Parietal lobe (tissue), 2 donors: ENCODE data around the gene L3MBTL4. TPM values are rescaled to one million over a fixed set of nuclear protein-coding genes. Genes with fewer than 3 reads are reported as not detected.

ENCODE experiments used
- small RNA-seq: library from RNA; depleted of rRNA; stranded (forward); fragments of <200 nt; gene quantifications from one replicate; pipeline ENCODE3, GENCODE V24; 2014; ENCODE audit warnings: low replicate concordance
- total RNA-seq: library from RNA; depleted of rRNA; stranded (reverse); fragments of >200 nt; gene quantifications from one replicate; pipeline ENCODE4 v1.2.3, GENCODE V29; 2014

The L3MBTL4 gene
- 13.1 TPM for total RNA-seq

DNA sequence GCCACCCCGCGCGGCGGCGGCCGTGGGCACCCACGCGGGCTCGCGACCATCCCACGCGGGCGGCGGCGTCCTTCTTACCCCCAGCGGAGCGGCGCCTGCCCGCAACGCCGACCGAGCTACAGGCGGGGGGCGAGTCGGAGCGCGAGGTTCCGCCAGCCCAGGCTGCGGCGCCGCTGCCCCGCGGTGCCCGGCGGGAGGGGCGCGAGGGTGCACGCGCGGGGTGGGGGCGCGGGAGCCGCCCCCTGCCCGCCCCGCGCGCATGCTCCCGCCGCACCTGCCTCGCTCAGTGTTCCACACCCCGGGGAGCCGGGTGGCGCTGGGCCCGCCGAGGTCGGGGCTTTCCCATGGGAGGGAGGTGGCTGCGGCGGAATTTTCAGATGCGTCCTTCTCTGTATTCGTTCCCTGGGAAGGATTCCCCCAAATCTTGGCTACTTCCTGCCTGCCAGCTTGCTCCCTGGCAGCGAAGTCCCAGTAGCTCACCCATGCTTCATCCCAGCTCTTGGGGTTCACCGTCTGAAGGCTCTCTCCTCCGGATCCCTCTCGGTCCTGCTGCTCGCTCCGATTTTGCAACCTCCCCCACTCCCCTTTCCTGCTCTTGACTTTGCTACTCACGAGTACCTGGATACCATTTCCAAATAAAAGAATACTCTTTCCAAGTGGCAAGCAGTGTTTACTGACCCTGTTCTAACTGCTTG lies at the start of gene L3MBTL4:
Gene L3MBTL4 (minus strand): TSS at position 189 of the 695 bp plus-strand sequence. CDS start 103,286 bp downstream, outside the sequence.

Small RNAs within 50 kb of the gene (small RNA-seq; reads per million reads assigned to genes)
- not detected for gene RNU5F-3P
- gene RNU6-349P, result not detected
